MCF 10A (cell line): ENCODE data around the gene ZNF653. TPM values are rescaled to one million over a fixed set of nuclear protein-coding genes. Genes with fewer than 3 reads are reported as not detected.
A peak's percentile ranks its signal among the peaks of the same experiment; 100 is the strongest.

Experiments
- BruUV-seq: library from RNA; stranded (reverse); fragments of 400-500 nt; replicated peaks from 2 replicates; lab custom pipeline; 2021; lab: Mats Ljungman, UMichigan
- CTCF ChIA-PET: fragments of 300-600 bp; sonication (Branson Sonifier 250); formaldehyde crosslinking; extraction: SDS; loops from one replicate; lab custom pipeline; 2021; ENCODE audit warnings: antibody characterized with exemption, inconsistent platforms; lab: Yijun Ruan, JAX
- POLR2A ChIA-PET: fragments of 300-600, 350-650 bp; sonication (Branson Sonifier 250); formaldehyde crosslinking; extraction: SDS; loops from one replicate; lab custom pipeline; 2020; ENCODE audit warnings: antibody characterized with exemption, inconsistent platforms; lab: Yijun Ruan, JAX
- DNase-seq: peaks from one replicate; pipeline ENCODE4 v3.0.0-alpha.2; 2018; ENCODE audit not compliant: unreplicated experiment
- H3K27ac Mint-ChIP-seq: one replicate; pipeline ENCODE4 v1.8.0; 2022; ENCODE audit warnings: mild to moderate bottlenecking, low read depth, mixed read lengths; ENCODE audit not compliant: unreplicated experiment
- H3K27me3 Mint-ChIP-seq: one replicate; pipeline ENCODE4 v1.8.0; 2022; ENCODE audit warnings: mixed read lengths; ENCODE audit not compliant: insufficient read depth, unreplicated experiment
- H3K36me3 Mint-ChIP-seq: one replicate; pipeline ENCODE4 v1.8.0; 2022; ENCODE audit warnings: mild to moderate bottlenecking, moderate library complexity, mixed read lengths; ENCODE audit not compliant: insufficient read depth, unreplicated experiment
- H3K4me1 Mint-ChIP-seq: one replicate; pipeline ENCODE4 v1.8.0; 2022; ENCODE audit warnings: mixed read lengths; ENCODE audit not compliant: insufficient read depth, unreplicated experiment
- H3K4me3 Mint-ChIP-seq: one replicate; pipeline ENCODE4 v1.8.0; 2022; ENCODE audit warnings: mild to moderate bottlenecking, moderate library complexity, mixed read lengths; ENCODE audit not compliant: unreplicated experiment
- H3K9me3 Mint-ChIP-seq: one replicate; pipeline ENCODE4 v1.8.0; 2022; ENCODE audit warnings: mixed read lengths; ENCODE audit not compliant: unreplicated experiment
- intact Hi-C: fragments of 100-400 bp; cut with micrococcal nuclease; formaldehyde crosslinking; loops from 2 replicates; pipeline ENCODE4 v1.14.1; 2022
- total RNA-seq: library from RNA; stranded (reverse); gene quantifications from 2 replicates; pipeline ENCODE4 v1.2.3, GENCODE V29; 2022
- TF ChIP-seq, protein P1 (sequence below): fragments of 200-600 bp; IDR thresholded peaks from one replicate; pipeline ENCODE4 v1.8.0; 2022; ENCODE audit warnings: antibody characterized with exemption, mild to moderate bottlenecking; ENCODE audit not compliant: unreplicated experiment

The ZNF653 gene
- total RNA-seq, 1 experiment from 2014 or later: 7.7 TPM

DNA sequence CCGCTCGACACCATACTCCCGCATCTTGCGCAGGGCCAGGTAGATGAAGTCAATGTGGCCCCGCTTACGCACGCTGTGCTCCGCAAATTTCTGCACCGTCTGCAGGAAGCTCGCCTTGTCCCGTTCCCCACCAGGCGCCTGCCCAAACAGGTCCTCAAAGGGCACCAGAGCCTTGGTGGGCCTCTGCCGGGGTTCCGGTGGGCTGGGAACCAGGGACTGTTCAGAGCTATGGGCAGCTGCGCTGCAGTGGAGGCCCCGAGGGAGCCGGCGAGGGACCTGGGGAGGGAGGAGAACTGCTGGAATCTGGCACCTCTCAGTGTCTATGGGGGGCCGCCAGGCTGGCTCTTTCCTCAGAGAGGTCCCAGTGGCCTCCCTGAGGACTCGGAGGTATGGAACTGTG is 8.3 kb upstream of the ZNF653 start:
- POLR2A ChIA-PET: no interaction called here
- no peaks in the 10 kb centered on the region for H3K27me3 Mint-ChIP-seq
- no peaks in the 10 kb centered on the region for H3K9me3 Mint-ChIP-seq
- TF ChIP-seq, protein P1, sequence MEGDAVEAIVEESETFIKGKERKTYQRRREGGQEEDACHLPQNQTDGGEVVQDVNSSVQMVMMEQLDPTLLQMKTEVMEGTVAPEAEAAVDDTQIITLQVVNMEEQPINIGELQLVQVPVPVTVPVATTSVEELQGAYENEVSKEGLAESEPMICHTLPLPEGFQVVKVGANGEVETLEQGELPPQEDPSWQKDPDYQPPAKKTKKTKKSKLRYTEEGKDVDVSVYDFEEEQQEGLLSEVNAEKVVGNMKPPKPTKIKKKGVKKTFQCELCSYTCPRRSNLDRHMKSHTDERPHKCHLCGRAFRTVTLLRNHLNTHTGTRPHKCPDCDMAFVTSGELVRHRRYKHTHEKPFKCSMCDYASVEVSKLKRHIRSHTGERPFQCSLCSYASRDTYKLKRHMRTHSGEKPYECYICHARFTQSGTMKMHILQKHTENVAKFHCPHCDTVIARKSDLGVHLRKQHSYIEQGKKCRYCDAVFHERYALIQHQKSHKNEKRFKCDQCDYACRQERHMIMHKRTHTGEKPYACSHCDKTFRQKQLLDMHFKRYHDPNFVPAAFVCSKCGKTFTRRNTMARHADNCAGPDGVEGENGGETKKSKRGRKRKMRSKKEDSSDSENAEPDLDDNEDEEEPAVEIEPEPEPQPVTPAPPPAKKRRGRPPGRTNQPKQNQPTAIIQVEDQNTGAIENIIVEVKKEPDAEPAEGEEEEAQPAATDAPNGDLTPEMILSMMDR: no peak
- H3K4me3 Mint-ChIP-seq: no peak overlapping the region
- no peaks in the 10 kb centered on the region for H3K4me1 Mint-ChIP-seq
- no peak overlapping the region for H3K27ac Mint-ChIP-seq
- intact Hi-C loops: no loop called here
- H3K36me3 Mint-ChIP-seq: peaks cover 28% of the 10 kb centered on the region
- DNase-seq: no peak
- no TSS peak for BruUV-seq
- CTCF ChIA-PET: interaction anchor here (0.7 kb wide), 1 partner anchor 409 kb away, joined by 3 read pairs; no protein-coding TSS in a partner anchor

- no TSS peak for BruUV-seq
- Mint-ChIP-seq H3K27ac (no peak overlapping the region), H3K4me1 (peaks cover 10% of the 10 kb centered on the region), H3K9me3 (no peaks in the 10 kb centered on the region), H3K36me3 (peaks cover 20% of the 10 kb centered on the region), H3K4me3 (no peak overlapping the region), H3K27me3 (no peaks in the 10 kb centered on the region)
- POLR2A ChIA-PET: interaction anchor here (0.6 kb wide), 2 partner anchors 15 to 17 kb away, joined by 3 to 4 read pairs; no protein-coding TSS in a partner anchor
- no peak for DNase-seq
- intact Hi-C loops: no loop called here
- TF ChIP-seq, protein P1: no peak
- CTCF ChIA-PET: interaction anchor here (0.6 kb wide), 2 partner anchors 201 to 559 kb away, joined by 3 to 4 read pairs; no protein-coding TSS in a partner anchor
Observed at GRCh38 chr19:11510444-11510843, 4.8 kb upstream of the ZNF653 start.

DNA sequence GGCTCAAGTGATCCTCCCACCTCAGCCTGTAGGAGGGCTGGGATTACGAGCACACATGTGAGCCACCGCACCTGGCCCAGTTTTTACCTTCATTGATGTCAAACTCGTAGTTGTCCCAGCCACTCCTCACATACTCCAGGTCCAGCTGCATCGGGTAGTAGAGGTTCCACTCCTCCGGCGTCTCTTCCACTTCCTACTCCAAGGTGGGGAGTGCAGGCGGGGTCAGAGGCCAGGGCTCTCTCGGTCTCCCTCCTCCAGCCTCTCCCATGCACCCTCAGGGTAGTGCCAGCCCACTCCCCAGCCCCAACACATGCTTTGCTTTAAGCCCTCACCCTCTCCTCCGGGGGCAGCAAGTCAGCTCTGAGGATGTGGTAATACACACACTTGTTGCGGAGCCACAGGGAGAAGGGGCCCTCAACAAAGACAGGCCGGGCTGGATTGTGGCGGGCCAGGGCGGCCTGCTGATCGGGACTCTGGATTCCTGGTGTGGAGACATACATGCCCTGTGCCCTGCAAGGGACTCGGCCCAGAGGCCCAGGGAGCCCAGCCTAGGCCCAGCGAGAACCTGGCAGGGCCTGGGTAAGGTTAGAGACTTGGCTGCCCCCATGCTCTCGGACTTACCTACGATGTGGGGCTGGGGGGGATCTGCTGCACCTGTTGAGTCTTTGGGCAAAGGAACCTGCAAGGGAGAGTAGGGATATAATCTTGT is 1.9 kb upstream of the ZNF653 start:
- Mint-ChIP-seq H3K27ac (no peak overlapping the region), H3K4me1 (peaks cover 14% of the 10 kb centered on the region), H3K36me3 (peaks cover 19% of the 10 kb centered on the region), H3K4me3 (peak overlapping the region; percentile 81), H3K27me3 (no peaks in the 10 kb centered on the region), H3K9me3 (no peaks in the 10 kb centered on the region)
- no peak for DNase-seq
- POLR2A ChIA-PET: no interaction called here
- intact Hi-C loops: no loop called here
- TF ChIP-seq, protein P1: no peak
- BruUV-seq: no TSS peak
- CTCF ChIA-PET: no interaction called here

- POLR2A ChIA-PET: interaction anchor here (0.6 to 1.1 kb wide), 4 partner anchors 16 to 97 kb away, joined by 3 to 6 read pairs (median 4); partner anchors contain the start of gene ELOF1
- BruUV-seq: no TSS peak
- H3K9me3 Mint-ChIP-seq: no peaks in the 10 kb centered on the region
- peak overlapping the region; percentile 81 for H3K4me3 Mint-ChIP-seq
- TF ChIP-seq, protein P1: no peak
- peaks cover 14% of the 10 kb centered on the region for H3K4me1 Mint-ChIP-seq
- CTCF ChIA-PET: no interaction called here
- H3K27ac Mint-ChIP-seq: no peak overlapping the region
- peaks cover 16% of the 10 kb centered on the region for H3K36me3 Mint-ChIP-seq
- H3K27me3 Mint-ChIP-seq: no peaks in the 10 kb centered on the region
- intact Hi-C loops: no loop called here
- no peak for DNase-seq
Observed at GRCh38 chr19:11506967-11507366, 1.3 kb upstream of the ZNF653 start.
